Neural cell (in vitro differentiated cells): ENCODE measurements around the gene TIMM17B. TPM values are rescaled to one million over a fixed set of nuclear protein-coding genes. Genes with fewer than 3 reads are reported as not detected.

Source experiments
- H2AFZ ChIP-seq: fragments of 200-600, 300-800 bp; sonication (generic), shearing (Covaris generic); 2 replicates; pipeline ENCODE4 v1.6.0; 2014; ENCODE audit warnings: low read depth, mild to moderate bottlenecking, antibody characterized with exemption, low read length, moderate library complexity
- H3F3A ChIP-seq: fragments of 200-600 bp; shearing (Covaris generic); 2 replicates; pipeline ENCODE4 v1.6.1; 2016; ENCODE audit warnings: mild to moderate bottlenecking, moderate library complexity, mixed read lengths, antibody characterized with exemption, low read length; ENCODE audit not compliant: insufficient read depth, poor library complexity, severe bottlenecking
- H3K27ac ChIP-seq: fragments of 200-600, 300-800 bp; sonication (generic), shearing (Covaris generic); 2 replicates; pipeline ENCODE4 v1.5.1; 2014; ENCODE audit warnings: mild to moderate bottlenecking, low read length, moderate library complexity
- H3K27me3 ChIP-seq: fragments of 300-800, 200-600 bp; sonication (generic), shearing (Covaris generic); 2 replicates; pipeline ENCODE4 v1.6.0; 2014; ENCODE audit warnings: mild to moderate bottlenecking, low read depth, low read length, moderate library complexity; ENCODE audit not compliant: insufficient read depth
- H3K36me3 ChIP-seq: fragments of 300-800, 200-600 bp; sonication (generic), shearing (Covaris generic); 2 replicates; pipeline ENCODE4 v1.5.1; 2014; ENCODE audit warnings: mild to moderate bottlenecking, antibody characterized with exemption, low read length, moderate library complexity; ENCODE audit not compliant: insufficient read depth
- H3K4me2 ChIP-seq: fragments of 300-800, 200-600 bp; sonication (generic), shearing (Covaris generic); 2 replicates; pipeline ENCODE4 v1.6.0; 2014; ENCODE audit warnings: mild to moderate bottlenecking, low read length
- H3K4me3 ChIP-seq: fragments of 300-800, 200-600 bp; sonication (generic), shearing (Covaris generic); 2 replicates; pipeline ENCODE4 v1.5.1; 2014; ENCODE audit warnings: mild to moderate bottlenecking, low read length, moderate library complexity
- H3K79me2 ChIP-seq: fragments of 200-600 bp; shearing (Covaris generic); replicated peaks from 2 replicates; pipeline ENCODE4 v1.6.0; 2014; ENCODE audit warnings: mild to moderate bottlenecking, low read length, moderate library complexity; ENCODE audit not compliant: insufficient read depth
- H3K9ac ChIP-seq: fragments of 300-800, 200-600 bp; sonication (generic), shearing (Covaris generic); 2 replicates; pipeline ENCODE4 v1.6.1; 2016; ENCODE audit warnings: mild to moderate bottlenecking, low read length, mixed read lengths
- H3K9me2 ChIP-seq: fragments of 200-600 bp; shearing (Covaris generic); 2 replicates; pipeline ENCODE4 v1.6.1; 2016; ENCODE audit warnings: mild to moderate bottlenecking, low read length, mixed read lengths; ENCODE audit not compliant: insufficient read depth
- H3K9me3 ChIP-seq: fragments of 200-600, 300-800 bp; sonication (generic), shearing (Covaris generic); 2 replicates; pipeline ENCODE4 v1.6.1; 2016; ENCODE audit warnings: mild to moderate bottlenecking, mixed run types, low read length, moderate library complexity, mixed read lengths
- H4K20me1 ChIP-seq: fragments of 200-600 bp; shearing (Covaris generic); 2 replicates; pipeline ENCODE4 v1.6.1; 2016; ENCODE audit warnings: mild to moderate bottlenecking, mixed run types; ENCODE audit not compliant: insufficient read depth
- CTCF ChIP-seq: fragments of 450-650 bp; IDR thresholded peaks from 2 replicates; pipeline ENCODE4 v1.5.1; 2014; ENCODE audit warnings: antibody characterized with exemption, mild to moderate bottlenecking, moderate library complexity; ENCODE audit not compliant: poor library complexity, severe bottlenecking
- EP300 ChIP-seq: fragments of 450-650 bp; conservative IDR thresholded peaks from 2 replicates; pipeline ENCODE4 v1.6.1; 2014; ENCODE audit warnings: antibody characterized with exemption, mild to moderate bottlenecking, moderate library complexity; ENCODE audit not compliant: poor library complexity, severe bottlenecking
- EZH2 ChIP-seq: fragments of 200-600, 300-800 bp; shearing (Covaris generic), sonication (generic); IDR thresholded peaks from 2 replicates; pipeline ENCODE4 v1.6.1; 2014; ENCODE audit warnings: antibody characterized with exemption, low read length, borderline replicate concordance, mild to moderate bottlenecking; ENCODE audit not compliant: insufficient read depth, poor library complexity, severe bottlenecking
- MXI1 ChIP-seq: fragments of 450-650 bp; conservative IDR thresholded peaks from 2 replicates; pipeline ENCODE4 v1.6.1; 2014; ENCODE audit warnings: antibody characterized with exemption, mild to moderate bottlenecking; ENCODE audit not compliant: poor library complexity, severe bottlenecking
- POLR2AphosphoS5 ChIP-seq: IDR thresholded peaks from 2 replicates; pipeline ENCODE4 v1.6.1; 2012
- RAD21 ChIP-seq: fragments of 450-650 bp; conservative IDR thresholded peaks from 2 replicates; pipeline ENCODE4 v1.6.1; 2014; ENCODE audit warnings: antibody characterized with exemption, mild to moderate bottlenecking, moderate library complexity
- REST ChIP-seq: IDR thresholded peaks from 2 replicates; pipeline ENCODE4 v1.6.1; 2012; ENCODE audit warnings: borderline replicate concordance
- SMC3 ChIP-seq: fragments of 450-650 bp; conservative IDR thresholded peaks from 2 replicates; pipeline ENCODE4 v1.6.1; 2014; ENCODE audit warnings: antibody characterized with exemption, mild to moderate bottlenecking, moderate library complexity; ENCODE audit not compliant: poor library complexity
- TAF1 ChIP-seq: IDR thresholded peaks from 2 replicates; pipeline ENCODE4 v1.6.1; 2012; ENCODE audit warnings: low read depth
- polyA plus RNA-seq: library from polyadenylated mRNA; depleted of rRNA; stranded (reverse); fragments of >200 nt; gene quantifications from 2 replicates; pipeline ENCODE4 v1.2.3, GENCODE V29; 2014

Gene TIMM17B
- polyA plus RNA-seq, 1 donor from 2014 or later, result 131 TPM

- TF ChIP-seq EZH2 (no peak), CTCF (no peak), SMC3 (no peak), EP300 (no peak), REST (no peak), TAF1 (no peak)
- Histone ChIP-seq H3K9me2 (no peaks in the 10 kb centered on the region), H3K27ac (no peak overlapping the region), H3F3A (no peaks in the 10 kb centered on the region), H3K4me2 (no peak overlapping the region), H3K79me2 (no peaks in the 10 kb centered on the region), H3K9ac (no peak overlapping the region), H2AFZ (no peak overlapping the region), H4K20me1 (no peaks in the 10 kb centered on the region), H3K4me3 (no peak overlapping the region), H3K9me3 (no peaks in the 10 kb centered on the region), H3K36me3 (no peaks in the 10 kb centered on the region), H3K27me3 (no peaks in the 10 kb centered on the region)
These were observed 4.6 kb upstream of the TIMM17B start for GRCh38 chrX:48902135-48902534.

- no peaks in the 10 kb centered on the region for H3K9me3 ChIP-seq
- no peaks in the 10 kb centered on the region for H3K36me3 ChIP-seq
- H3K27me3 ChIP-seq, result no peaks in the 10 kb centered on the region
- H3K79me2 ChIP-seq, result no peaks in the 10 kb centered on the region
- no peaks in the 10 kb centered on the region for H4K20me1 ChIP-seq
- no peak overlapping the region for H3K4me2 ChIP-seq
- H2AFZ ChIP-seq, result no peak overlapping the region
- H3K4me3 ChIP-seq, result no peak overlapping the region
- H3K9ac ChIP-seq, result no peak overlapping the region
- H3K27ac ChIP-seq, result no peak overlapping the region
- no peaks in the 10 kb centered on the region for H3K9me2 ChIP-seq
- no peaks in the 10 kb centered on the region for H3F3A ChIP-seq
- TF ChIP-seq SMC3 (no peak), EP300 (no peak), EZH2 (no peak), POLR2AphosphoS5 (no peak), RAD21 (no peak), MXI1 (no peak), TAF1 (no peak), CTCF (no peak), REST (no peak)
These were observed 3.5 kb upstream of the TIMM17B start for GRCh38 chrX:48901069-48901468.
